ENCODE data around the gene METTL4. TPM values are rescaled to one million over a fixed set of nuclear protein-coding genes. Genes with fewer than 3 reads are reported as not detected.

Gene METTL4
- total RNA-seq, 4 donors from 2014 or later, result 2.2 to 14.0 (median 5.4) TPM

DNA sequence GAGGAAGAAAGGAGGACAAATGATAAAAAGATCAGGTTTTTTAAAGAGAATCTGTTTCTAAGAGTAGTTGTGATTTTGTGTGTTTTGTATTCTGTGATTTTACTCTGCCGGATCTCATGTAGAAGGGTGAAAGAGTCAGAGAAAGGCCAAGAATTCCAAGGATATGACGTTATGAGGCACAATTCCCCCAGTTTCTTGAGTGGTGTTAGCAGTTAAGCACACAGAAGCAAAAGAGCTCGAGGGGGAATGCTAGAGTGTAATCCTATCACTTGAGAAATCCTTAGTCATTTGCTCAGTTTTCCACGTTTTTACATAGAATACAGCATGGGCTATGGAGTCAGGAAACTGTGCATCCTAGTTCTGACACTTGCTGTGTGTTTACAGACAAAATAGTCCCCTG is 34.8 kb downstream of the METTL4 start:
- no peak for TF ChIP-seq EP300 (IDR thresholded peaks at IDR 0.05; ENCODE audit: low read depth)
- TF ChIP-seq, protein P1, sequence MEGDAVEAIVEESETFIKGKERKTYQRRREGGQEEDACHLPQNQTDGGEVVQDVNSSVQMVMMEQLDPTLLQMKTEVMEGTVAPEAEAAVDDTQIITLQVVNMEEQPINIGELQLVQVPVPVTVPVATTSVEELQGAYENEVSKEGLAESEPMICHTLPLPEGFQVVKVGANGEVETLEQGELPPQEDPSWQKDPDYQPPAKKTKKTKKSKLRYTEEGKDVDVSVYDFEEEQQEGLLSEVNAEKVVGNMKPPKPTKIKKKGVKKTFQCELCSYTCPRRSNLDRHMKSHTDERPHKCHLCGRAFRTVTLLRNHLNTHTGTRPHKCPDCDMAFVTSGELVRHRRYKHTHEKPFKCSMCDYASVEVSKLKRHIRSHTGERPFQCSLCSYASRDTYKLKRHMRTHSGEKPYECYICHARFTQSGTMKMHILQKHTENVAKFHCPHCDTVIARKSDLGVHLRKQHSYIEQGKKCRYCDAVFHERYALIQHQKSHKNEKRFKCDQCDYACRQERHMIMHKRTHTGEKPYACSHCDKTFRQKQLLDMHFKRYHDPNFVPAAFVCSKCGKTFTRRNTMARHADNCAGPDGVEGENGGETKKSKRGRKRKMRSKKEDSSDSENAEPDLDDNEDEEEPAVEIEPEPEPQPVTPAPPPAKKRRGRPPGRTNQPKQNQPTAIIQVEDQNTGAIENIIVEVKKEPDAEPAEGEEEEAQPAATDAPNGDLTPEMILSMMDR (IDR thresholded peaks at IDR 0.05), result no peak
- TF ChIP-seq POLR2AphosphoS5 (IDR thresholded peaks at IDR 0.05), result no peak
- no peak for TF ChIP-seq POLR2A (IDR thresholded peaks at IDR 0.05)
- no peak for DNase-seq
- in situ Hi-C loops (cut with MboI; ENCODE audit: low pct_ligation_motif_present in 1 of 4, low pct_unique_long_range_greater_than_20kb in 1 of 4, low sequenced_read_pairs in 3 of 4), result loop anchor here in 2 of 4 donors (25.0 kb wide), 4 partner anchors 199 to 1674 kb away; no protein-coding TSS in a partner anchor
- H3K9me3 ChIP-seq, result no peaks in the 10 kb centered on the region
- H3K27ac ChIP-seq, result no peak overlapping the region
- intact Hi-C loops (cut with DNase I; ENCODE audit: low total_unique reads), result no loop called here
- H3K4me3 ChIP-seq, result no peak overlapping the region
- no peaks in the 10 kb centered on the region for H3K27me3 ChIP-seq
- peaks cover 0 to 7% (median 5%) of the 10 kb centered on the region in 4 donors for H3K4me1 ChIP-seq
- WGBS, 2 donors (ENCODE audit: low coverage in 1 of 2), result 66 to 78% methylated on average over 4 of the region's 4 CpGs
- H3K36me3 ChIP-seq, result peaks cover 0 to 4% (median 0%) of the 10 kb centered on the region in 4 donors

DNA sequence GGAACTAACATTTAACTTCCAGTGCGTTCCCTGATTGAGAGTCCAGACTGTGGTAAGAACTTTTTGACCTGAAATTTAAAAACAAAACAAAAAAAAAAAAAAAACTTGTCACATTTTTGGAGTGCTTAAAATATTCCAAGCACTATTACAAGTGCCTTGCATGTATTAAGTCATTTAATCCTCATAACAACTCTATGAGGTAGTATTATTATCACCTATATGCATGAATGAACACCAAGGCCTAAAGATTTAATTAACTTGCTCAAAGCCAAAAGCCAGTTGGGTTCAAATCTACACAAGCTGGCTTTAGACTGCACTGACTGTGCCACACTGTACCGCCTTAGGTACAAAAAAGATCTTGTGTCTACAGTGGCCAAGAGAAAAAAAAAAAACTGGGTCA is 35.2 kb downstream of the METTL4 start:
- no peak for DNase-seq
- intact Hi-C loops (cut with DNase I; ENCODE audit: low total_unique reads) (no loop called here), in situ Hi-C loops (cut with MboI; ENCODE audit: low pct_ligation_motif_present in 1 of 4, low pct_unique_long_range_greater_than_20kb in 1 of 4, low sequenced_read_pairs in 3 of 4) (loop anchor here in 2 of 4 donors (25.0 kb wide), 4 partner anchors 199 to 1674 kb away; no protein-coding TSS in a partner anchor)
- no peak overlapping the region for H3K27ac ChIP-seq
- no peak overlapping the region for H3K4me3 ChIP-seq
- H3K36me3 ChIP-seq, result peaks cover 0 to 4% (median 0%) of the 10 kb centered on the region in 4 donors
- WGBS, 2 donors (ENCODE audit: low coverage in 1 of 2), result 50 to 78% methylated on average over 2 of the region's 2 CpGs
- no peaks in the 10 kb centered on the region for H3K9me3 ChIP-seq
- TF ChIP-seq EP300 (IDR thresholded peaks at IDR 0.05; ENCODE audit: low read depth), result no peak
- no peak for TF ChIP-seq POLR2A (IDR thresholded peaks at IDR 0.05)
- TF ChIP-seq, protein P1 (IDR thresholded peaks at IDR 0.05), result no peak
- TF ChIP-seq POLR2AphosphoS5 (IDR thresholded peaks at IDR 0.05), result no peak
- no peaks in the 10 kb centered on the region for H3K27me3 ChIP-seq
- peaks cover 0 to 7% (median 5%) of the 10 kb centered on the region in 4 donors for H3K4me1 ChIP-seq

DNA sequence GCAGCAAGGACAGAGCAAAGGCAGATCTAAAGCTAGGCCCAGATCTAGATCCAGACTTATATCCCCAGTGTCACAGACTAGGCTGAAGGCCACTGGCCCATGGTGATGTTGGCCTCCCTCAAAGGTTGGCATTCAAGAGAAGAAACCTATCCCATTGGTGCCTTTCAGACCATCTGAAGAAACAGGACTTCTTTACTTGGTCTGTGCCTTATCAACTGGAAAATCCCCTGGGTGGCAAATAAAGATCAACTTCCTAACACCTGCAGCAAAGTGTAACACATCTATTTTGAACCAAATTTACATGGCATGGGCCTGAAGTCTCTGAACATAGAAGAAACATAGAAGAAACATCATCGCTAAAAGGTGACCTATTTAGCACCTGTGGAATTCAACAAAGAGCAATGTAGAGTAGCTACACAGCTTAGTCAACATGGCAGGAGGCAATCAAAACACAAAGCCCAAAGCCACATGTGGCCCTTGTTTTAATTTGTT is 35.8 kb downstream of the METTL4 start:
- DNase-seq, result no peak
- 82 to 86% methylated on average over 1 of the region's 1 CpG for WGBS, 2 donors (ENCODE audit: low coverage in 1 of 2)
- TF ChIP-seq POLR2AphosphoS5 (IDR thresholded peaks at IDR 0.05) (no peak), POLR2A (IDR thresholded peaks at IDR 0.05) (no peak), EP300 (IDR thresholded peaks at IDR 0.05; ENCODE audit: low read depth) (no peak)
- TF ChIP-seq, protein P1 (IDR thresholded peaks at IDR 0.05), result no peak
- in situ Hi-C loops (cut with MboI; ENCODE audit: low pct_ligation_motif_present in 1 of 4, low pct_unique_long_range_greater_than_20kb in 1 of 4, low sequenced_read_pairs in 3 of 4), result loop anchor here in 2 of 4 donors (25.0 kb wide), 4 partner anchors 198 to 1673 kb away; no protein-coding TSS in a partner anchor
- peaks cover 0 to 4% (median 0%) of the 10 kb centered on the region in 4 donors for H3K36me3 ChIP-seq
- no peaks in the 10 kb centered on the region for H3K9me3 ChIP-seq
- peaks cover 0 to 7% (median 5%) of the 10 kb centered on the region in 4 donors for H3K4me1 ChIP-seq
- intact Hi-C loops (cut with DNase I; ENCODE audit: low total_unique reads), result no loop called here
- H3K27ac ChIP-seq, result no peak overlapping the region
- no peak overlapping the region for H3K4me3 ChIP-seq
- no peaks in the 10 kb centered on the region for H3K27me3 ChIP-seq

DNA sequence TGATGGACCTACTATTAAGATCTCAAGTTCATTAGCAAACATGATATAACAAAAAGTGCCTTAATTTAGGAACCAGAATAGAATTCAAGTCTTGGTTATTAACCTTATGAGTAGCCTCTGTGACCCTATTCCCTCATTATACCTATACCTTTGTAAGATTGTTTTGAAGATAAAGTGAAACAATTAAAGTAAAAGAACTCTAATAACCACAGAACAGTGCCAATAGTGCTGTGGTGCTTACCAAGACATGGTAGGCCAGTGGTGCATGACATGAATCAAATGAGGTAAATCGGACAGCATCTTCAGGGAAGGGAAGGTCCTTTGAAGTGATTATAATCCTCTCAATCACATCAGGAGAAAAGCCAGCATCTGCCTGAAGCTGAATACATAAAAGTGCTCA is 36.4 kb downstream of the METTL4 start:
- WGBS, 2 donors (ENCODE audit: low coverage in 1 of 2), result 77 to 100% methylated on average over 1 of the region's 1 CpG
- Histone ChIP-seq H3K4me1 (peaks cover 0 to 7% (median 5%) of the 10 kb centered on the region in 4 donors), H3K4me3 (no peak overlapping the region), H3K9me3 (no peaks in the 10 kb centered on the region), H3K36me3 (peaks cover 0 to 4% (median 0%) of the 10 kb centered on the region in 4 donors), H3K27me3 (no peaks in the 10 kb centered on the region), H3K27ac (no peak overlapping the region)
- no peak for DNase-seq
- in situ Hi-C loops (cut with MboI; ENCODE audit: low pct_ligation_motif_present in 1 of 4, low pct_unique_long_range_greater_than_20kb in 1 of 4, low sequenced_read_pairs in 3 of 4), result loop anchor here in 2 of 4 donors (25.0 kb wide), 4 partner anchors 198 to 1673 kb away; no protein-coding TSS in a partner anchor
- intact Hi-C loops (cut with DNase I; ENCODE audit: low total_unique reads), result no loop called here
- TF ChIP-seq POLR2AphosphoS5 (IDR thresholded peaks at IDR 0.05) (no peak), POLR2A (IDR thresholded peaks at IDR 0.05) (no peak), EP300 (IDR thresholded peaks at IDR 0.05; ENCODE audit: low read depth) (no peak)
- TF ChIP-seq, protein P1 (IDR thresholded peaks at IDR 0.05), result no peak

All from transverse colon (tissue), 4 donors.